SK-N-SH (cell line): ENCODE results near the gene PEG3.

Source experiments
- CTCF ChIP-seq: fragments of 200-600 bp; sonication (generic); IDR thresholded peaks from 2 replicates; pipeline ENCODE4 v1.6.1; 2017; ENCODE audit warnings: antibody characterized with exemption, mild to moderate bottlenecking, moderate library complexity
- GATA2 ChIP-seq: sonication (generic); formaldehyde crosslinking; IDR thresholded peaks from 2 replicates; pipeline ENCODE4 v1.5.0; 2020; ENCODE audit warnings: mild to moderate bottlenecking, missing genetic modification reagents
- MEF2A ChIP-seq: IDR thresholded peaks from 2 replicates; pipeline ENCODE4 v1.4.0; 2012; ENCODE audit warnings: low read depth, borderline replicate concordance
- PBX3 ChIP-seq: IDR thresholded peaks from 2 replicates; pipeline ENCODE4; 2012
- USF1 ChIP-seq: IDR thresholded peaks from 2 replicates; pipeline ENCODE4 v1.4.0; 2012; ENCODE audit warnings: low read depth, borderline replicate concordance

GRCh38 chr19:56840451-56841192, at the start of gene PEG3, which contains the start of gene ZIM2:
- TF ChIP-seq GATA2 (CRISPR knock-in tag) (no peak), CTCF (no peak), MEF2A (no peak), PBX3 (no peak), USF1 (no peak)
